Lung (tissue), 12 donors: ENCODE data around the gene CEMIP. TPM values are rescaled to one million over a fixed set of nuclear protein-coding genes. Genes with fewer than 3 reads are reported as not detected.
A peak's percentile ranks its signal among the peaks of the same experiment; 100 is the strongest.
"Not testable (repeated sequence)": the region's sequence is repeated elsewhere in the genome, so short reads cannot be mapped to it uniquely, and the experiment has no call there.

Experiments used
- ATAC-seq: fragments of 200-7000 bp; cut with Tn5 transposase; one replicate; pipeline ENCODE4 v1.9.1; 2020; ENCODE audit warnings: moderate number of reproducible peaks; ENCODE audit not compliant: insufficient read depth, low FRiP score
- DNase-seq, 3 donors: peaks; one replicate each; pipeline ENCODE4 v3.0.0-alpha.2; 2013 to 2017
- H3K27ac ChIP-seq, 2 donors: one replicate each; pipeline ENCODE4 v1.5.1; 2013; ENCODE audit warnings: mild to moderate bottlenecking in 2 of 2, moderate library complexity in 2 of 2, control low read depth in 1 of 2, inconsistent platforms in 1 of 2, low read depth in 1 of 2, low read length in 1 of 2
- H3K27me3 ChIP-seq, 3 donors: one replicate each; pipeline ENCODE4 v1.5.1; 2013; ENCODE audit warnings: low read length in 2 of 3; ENCODE audit not compliant: control insufficient read depth in 3 of 3, insufficient read depth in 3 of 3
- H3K36me3 ChIP-seq, 4 donors: one replicate each; pipeline ENCODE4 v1.5.1; 2013; ENCODE audit warnings: low read length in 4 of 4, mild to moderate bottlenecking in 1 of 4, moderate library complexity in 1 of 4; ENCODE audit not compliant: control insufficient read depth in 4 of 4, insufficient read depth in 4 of 4
- H3K4me1 ChIP-seq, 5 donors: one replicate each; pipeline ENCODE4 v1.5.1; 2013; ENCODE audit warnings: low read length in 5 of 5, mild to moderate bottlenecking in 2 of 5, moderate library complexity in 1 of 5; ENCODE audit not compliant: control insufficient read depth in 5 of 5, insufficient read depth in 5 of 5
- H3K4me3 ChIP-seq: one replicate; pipeline ENCODE4 v1.5.1; 2013; ENCODE audit warnings: mild to moderate bottlenecking, control low read depth, moderate library complexity
- H3K9ac ChIP-seq, 2 donors: one replicate each; pipeline ENCODE4 v1.5.1; 2013; ENCODE audit warnings: low read length in 2 of 2, control low read depth in 1 of 2; ENCODE audit not compliant: insufficient read depth in 1 of 2
- H3K9me3 ChIP-seq, 4 donors: one replicate each; pipeline ENCODE4 v1.5.1; 2013; ENCODE audit warnings: low read length in 3 of 4, mild to moderate bottlenecking in 1 of 4, moderate library complexity in 1 of 4; ENCODE audit not compliant: control insufficient read depth in 4 of 4, insufficient read depth in 3 of 4
- CTCF ChIP-seq: IDR thresholded peaks from 2 replicates; pipeline ENCODE4 v1.5.1; 2012; ENCODE audit warnings: mild to moderate bottlenecking; ENCODE audit errors: control extremely low read depth, extremely low read depth
- WGBS, 2 donors: extraction: QIAGEN DNeasy Blood & Tissue Kit; methylation state at CpG; one replicate each; pipeline ENCODE4 v1.1.7; 2013; 5-methylcytosine and 5-hydroxymethylcytosine counted together
- polyA plus RNA-seq, 2 donors: library from polyadenylated mRNA; stranded (reverse); fragments of 200-250 nt; gene quantifications; one replicate each; pipeline ENCODE4 v1.2.1, GENCODE V29; 2013
- total RNA-seq, 2 donors: library from RNA; depleted of rRNA in 1 of 2; stranded (reverse); fragments of >200 nt in 1 of 2; gene quantifications; one replicate each; pipeline ENCODE4 v1.2.1, GENCODE V29; 2014 to 2021
- donor health status: control.
- donor health status: control.
- donor health status: Bipolar disorder and iron deficiency.
- donor health status: healthy.
- donor health status: DM: yes; HTN: yes; CAD: no.

The CEMIP gene
- total and polyA plus RNA-seq, 4 donors = 1.9 to 32.0 (median 3.9) TPM

- H3K27ac ChIP-seq = no peak overlapping the region
- H3K27me3 ChIP-seq = no peaks in the 10 kb centered on the region
- H3K9ac ChIP-seq = no peak overlapping the region
- no peak overlapping the region for H3K4me3 ChIP-seq
- ATAC-seq = no peak
- WGBS, 2 donors = 97 to 98% methylated on average over 9 of the region's 9 CpGs
- H3K9me3 ChIP-seq = no peaks in the 10 kb centered on the region
- H3K36me3 ChIP-seq = peaks cover 0 to 11% (median 5%) of the 10 kb centered on the region in 4 donors
- no peak for TF ChIP-seq CTCF
- no peak for DNase-seq
- H3K4me1 ChIP-seq = peaks cover 0 to 3% (median 0%) of the 10 kb centered on the region in 5 donors
Observed at GRCh38 chr15:80958818-80959495, 179.8 kb downstream of the CEMIP start.

- peaks cover 0 to 16% (median 8%) of the 10 kb centered on the region in 4 donors for H3K36me3 ChIP-seq
- H3K27ac ChIP-seq, ATAC-seq, DNase-seq, H3K4me1 ChIP-seq, H3K9ac ChIP-seq, H3K4me3 ChIP-seq, H3K27me3 ChIP-seq, H3K9me3 ChIP-seq: not testable (repeated sequence)
Observed at GRCh38 chr15:80965454-80965853, 186.3 kb downstream of the CEMIP start.

- DNase-seq = no peak
- TF ChIP-seq CTCF = no peak
- WGBS, 2 donors = 95% methylated on average over 8 of the region's 8 CpGs
- Histone ChIP-seq H3K9me3 (no peaks in the 10 kb centered on the region), H3K27me3 (no peaks in the 10 kb centered on the region), H3K4me1 (peaks cover 0 to 4% (median 0%) of the 10 kb centered on the region in 5 donors), H3K36me3 (peaks cover 0 to 16% (median 11%) of the 10 kb centered on the region in 4 donors), H3K27ac (no peak overlapping the region), H3K9ac (no peak overlapping the region), H3K4me3 (no peak overlapping the region)
- no peak for ATAC-seq
Observed at GRCh38 chr15:80966431-80967197, 187.4 kb downstream of the CEMIP start.

- H3K27ac ChIP-seq = no peak overlapping the region
- H3K36me3 ChIP-seq = peaks cover 0 to 19% (median 11%) of the 10 kb centered on the region in 4 donors
- DNase-seq (peak; percentile 16 to 55 (median 55)), ATAC-seq (no peak)
- 80 to 82% methylated on average over 3 of the region's 3 CpGs for WGBS, 2 donors
- peaks cover 0 to 4% (median 0%) of the 10 kb centered on the region in 5 donors for H3K4me1 ChIP-seq
- H3K4me3 ChIP-seq = no peak overlapping the region
- no peak overlapping the region for H3K9ac ChIP-seq
- TF ChIP-seq CTCF = no peak
- H3K27me3 ChIP-seq = no peaks in the 10 kb centered on the region
- no peaks in the 10 kb centered on the region for H3K9me3 ChIP-seq
Observed at GRCh38 chr15:80967451-80967850, 188.3 kb downstream of the CEMIP start.
